ENCODE measurements around the gene KRTAP17-1. TPM values are rescaled to one million over a fixed set of nuclear protein-coding genes. Genes with fewer than 3 reads are reported as not detected.

KRTAP17-1 gene
- total RNA-seq, 2 experiments from 2014 or later, result not detected

DNA sequence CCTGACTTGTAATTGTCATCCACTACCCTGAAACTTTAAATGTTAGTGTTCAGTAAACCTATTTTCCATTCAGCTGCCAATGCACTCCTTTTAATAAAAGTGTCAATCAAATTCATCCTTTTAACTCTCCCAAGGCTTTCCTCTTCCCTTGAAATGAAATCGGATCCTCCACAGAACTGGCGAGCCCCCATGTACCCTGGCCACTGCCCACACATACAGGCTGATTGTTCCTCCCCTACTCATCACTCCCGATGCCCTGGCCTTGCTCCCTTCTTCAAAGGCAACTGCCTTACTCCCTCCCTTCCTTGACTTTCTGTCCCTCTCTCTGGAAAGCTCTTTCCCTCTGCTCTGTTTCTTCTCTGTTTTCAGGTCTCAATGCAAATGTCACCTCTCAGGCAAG, 27.5 kb upstream of the KRTAP17-1 start:
- TF ChIP-seq, protein P1, sequence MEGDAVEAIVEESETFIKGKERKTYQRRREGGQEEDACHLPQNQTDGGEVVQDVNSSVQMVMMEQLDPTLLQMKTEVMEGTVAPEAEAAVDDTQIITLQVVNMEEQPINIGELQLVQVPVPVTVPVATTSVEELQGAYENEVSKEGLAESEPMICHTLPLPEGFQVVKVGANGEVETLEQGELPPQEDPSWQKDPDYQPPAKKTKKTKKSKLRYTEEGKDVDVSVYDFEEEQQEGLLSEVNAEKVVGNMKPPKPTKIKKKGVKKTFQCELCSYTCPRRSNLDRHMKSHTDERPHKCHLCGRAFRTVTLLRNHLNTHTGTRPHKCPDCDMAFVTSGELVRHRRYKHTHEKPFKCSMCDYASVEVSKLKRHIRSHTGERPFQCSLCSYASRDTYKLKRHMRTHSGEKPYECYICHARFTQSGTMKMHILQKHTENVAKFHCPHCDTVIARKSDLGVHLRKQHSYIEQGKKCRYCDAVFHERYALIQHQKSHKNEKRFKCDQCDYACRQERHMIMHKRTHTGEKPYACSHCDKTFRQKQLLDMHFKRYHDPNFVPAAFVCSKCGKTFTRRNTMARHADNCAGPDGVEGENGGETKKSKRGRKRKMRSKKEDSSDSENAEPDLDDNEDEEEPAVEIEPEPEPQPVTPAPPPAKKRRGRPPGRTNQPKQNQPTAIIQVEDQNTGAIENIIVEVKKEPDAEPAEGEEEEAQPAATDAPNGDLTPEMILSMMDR (conservative IDR thresholded peaks at IDR 0.05; ENCODE audit: low read length), result no peak
- Histone ChIP-seq H3K4me3 (ENCODE audit: low read depth, low read length, poor library complexity, severe bottlenecking) (no peak overlapping the region), H3K4me2 (ENCODE audit: low read length) (no peak overlapping the region), H3K4me1 (ENCODE audit: insufficient read depth, low read length, poor library complexity, severe bottlenecking) (no peaks in the 10 kb centered on the region), H3K36me3 (ENCODE audit: insufficient read depth, low read length) (no peaks in the 10 kb centered on the region), H2AFZ (ENCODE audit: low read length) (no peak overlapping the region), H3K9me2 (ENCODE audit: insufficient read depth, low read length) (no peaks in the 10 kb centered on the region), H3K79me2 (ENCODE audit: insufficient read depth, low read depth, low read length) (no peaks in the 10 kb centered on the region), H3K9me3 (ENCODE audit: low read length) (no peaks in the 10 kb centered on the region), H4K20me1 (ENCODE audit: insufficient read depth, low read length) (no peaks in the 10 kb centered on the region), H3K27ac (ENCODE audit: low read depth, low read length, poor library complexity, severe bottlenecking) (no peak overlapping the region)
- DNase-seq (ENCODE audit: low spot score), result no peak
- intact Hi-C loops (cut with micrococcal nuclease; ENCODE audit: unreplicated experiment), result no loop called here
- ChIA-PET POLR2A (no interaction called here), CTCF (ENCODE audit: unreplicated experiment) (no interaction called here)
- BruUV-seq (replicated peaks), result no TSS peak

DNA sequence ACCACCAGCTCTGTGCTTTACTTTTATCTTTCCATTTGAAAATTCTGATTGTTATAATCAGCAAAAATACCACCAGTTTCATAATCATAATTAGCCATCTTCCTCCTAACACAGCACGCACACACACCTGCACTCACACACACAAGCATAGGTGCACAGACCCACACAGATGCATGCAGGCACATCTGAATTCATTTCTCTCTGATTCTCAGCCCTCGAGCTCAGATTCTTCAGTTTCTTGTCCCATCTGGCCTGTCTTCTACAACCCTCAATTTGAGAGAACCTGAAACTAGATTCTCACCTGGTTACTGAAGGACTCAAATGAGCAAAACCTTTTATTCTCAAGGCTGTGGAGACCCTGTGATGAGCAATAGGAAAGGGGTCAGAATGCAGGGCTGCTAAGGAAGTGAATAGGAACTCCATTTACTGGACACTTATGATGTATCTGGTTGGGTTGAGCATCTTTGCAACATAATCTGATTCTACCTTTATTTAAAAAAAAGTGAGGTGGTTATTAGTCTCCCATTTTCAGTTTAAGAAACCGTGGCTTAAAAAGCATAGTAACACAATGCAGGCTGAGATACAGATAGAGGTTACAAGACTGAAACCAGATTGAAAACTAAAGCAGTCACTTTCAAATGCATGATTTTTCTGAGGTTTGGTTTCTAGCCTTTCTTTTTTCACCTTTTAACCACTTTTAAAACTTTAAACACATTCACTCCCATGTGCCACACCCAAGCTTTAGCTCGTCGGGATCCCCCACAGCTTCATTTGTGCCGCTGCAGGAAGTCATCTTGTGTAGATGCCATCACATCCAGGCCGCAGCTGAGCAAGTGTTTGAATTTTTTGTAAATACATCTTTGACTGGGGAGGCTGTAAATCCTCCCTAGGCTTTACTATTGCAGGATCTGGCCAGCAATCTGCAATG, 25.7 kb upstream of the KRTAP17-1 start:
- Histone ChIP-seq H2AFZ (ENCODE audit: low read length) (no peak overlapping the region), H3K9me2 (ENCODE audit: insufficient read depth, low read length) (no peaks in the 10 kb centered on the region), H3K79me2 (ENCODE audit: insufficient read depth, low read depth, low read length) (no peaks in the 10 kb centered on the region), H3K4me2 (ENCODE audit: low read length) (no peak overlapping the region), H3K36me3 (ENCODE audit: insufficient read depth, low read length) (no peaks in the 10 kb centered on the region), H3K4me3 (ENCODE audit: low read depth, low read length, poor library complexity, severe bottlenecking) (no peak overlapping the region), H4K20me1 (ENCODE audit: insufficient read depth, low read length) (no peaks in the 10 kb centered on the region), H3K4me1 (ENCODE audit: insufficient read depth, low read length, poor library complexity, severe bottlenecking) (no peaks in the 10 kb centered on the region), H3K27ac (ENCODE audit: low read depth, low read length, poor library complexity, severe bottlenecking) (no peak overlapping the region), H3K9me3 (ENCODE audit: low read length) (no peaks in the 10 kb centered on the region)
- DNase-seq (ENCODE audit: low spot score), result no peak
- TF ChIP-seq EZH2phosphoT487 (IDR thresholded peaks at IDR 0.05; ENCODE audit: borderline replicate concordance, low read depth, low read length), result no peak
- TF ChIP-seq, protein P1 (conservative IDR thresholded peaks at IDR 0.05; ENCODE audit: low read length), result no peak
- BruUV-seq (replicated peaks), result no TSS peak
- ChIA-PET POLR2A (no interaction called here), CTCF (ENCODE audit: unreplicated experiment) (no interaction called here)
- intact Hi-C loops (cut with micrococcal nuclease; ENCODE audit: unreplicated experiment), result no loop called here

DNA sequence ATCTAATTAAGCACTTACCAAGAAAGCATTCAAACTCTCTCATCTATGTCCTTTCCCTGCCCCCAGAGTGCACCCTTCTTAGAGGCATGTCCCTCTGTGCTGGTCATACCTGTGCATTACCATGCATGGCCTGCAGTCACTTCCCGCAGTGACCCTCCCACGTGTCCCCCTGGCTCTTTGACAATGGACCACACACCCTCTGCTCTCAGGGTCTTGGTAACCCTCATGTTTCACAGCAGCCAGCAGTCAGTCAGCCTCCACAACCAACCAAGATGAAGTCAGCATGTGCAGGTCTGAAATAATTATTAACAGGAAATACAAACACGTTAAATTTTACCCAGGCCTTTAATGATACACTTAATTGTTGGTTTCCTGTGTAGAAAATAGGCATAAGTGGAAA, 25.0 kb upstream of the KRTAP17-1 start:
- Histone ChIP-seq H3K9me3 (ENCODE audit: low read length) (no peaks in the 10 kb centered on the region), H3K4me1 (ENCODE audit: insufficient read depth, low read length, poor library complexity, severe bottlenecking) (no peaks in the 10 kb centered on the region), H3K79me2 (ENCODE audit: insufficient read depth, low read depth, low read length) (no peaks in the 10 kb centered on the region), H3K4me2 (ENCODE audit: low read length) (no peak overlapping the region), H3K4me3 (ENCODE audit: low read depth, low read length, poor library complexity, severe bottlenecking) (no peak overlapping the region), H3K36me3 (ENCODE audit: insufficient read depth, low read length) (no peaks in the 10 kb centered on the region), H2AFZ (ENCODE audit: low read length) (no peak overlapping the region), H3K9me2 (ENCODE audit: insufficient read depth, low read length) (no peaks in the 10 kb centered on the region), H3K27ac (ENCODE audit: low read depth, low read length, poor library complexity, severe bottlenecking) (no peak overlapping the region), H4K20me1 (ENCODE audit: insufficient read depth, low read length) (no peaks in the 10 kb centered on the region)
- POLR2A ChIA-PET, result no interaction called here
- CTCF ChIA-PET (ENCODE audit: unreplicated experiment), result no interaction called here
- no peak for TF ChIP-seq EZH2phosphoT487 (IDR thresholded peaks at IDR 0.05; ENCODE audit: borderline replicate concordance, low read depth, low read length)
- TF ChIP-seq, protein P1 (conservative IDR thresholded peaks at IDR 0.05; ENCODE audit: low read length), result no peak
- DNase-seq (ENCODE audit: low spot score), result no peak
- BruUV-seq (replicated peaks), result no TSS peak
- intact Hi-C loops (cut with micrococcal nuclease; ENCODE audit: unreplicated experiment), result no loop called here

Measured in OCI-LY7 (cell line).